ENCODE data around the gene NEK6. TPM values are rescaled to one million over a fixed set of nuclear protein-coding genes. Genes with fewer than 3 reads are reported as not detected.
A peak's percentile ranks its signal among the peaks of the same experiment; 100 is the strongest.

Gene NEK6
- total and polyA plus RNA-seq, 2 of the 8 experiments (the other 6 are each of a cell fraction or from before 2014, with no cell fraction given): 17.7 to 19.7 TPM

DNA sequence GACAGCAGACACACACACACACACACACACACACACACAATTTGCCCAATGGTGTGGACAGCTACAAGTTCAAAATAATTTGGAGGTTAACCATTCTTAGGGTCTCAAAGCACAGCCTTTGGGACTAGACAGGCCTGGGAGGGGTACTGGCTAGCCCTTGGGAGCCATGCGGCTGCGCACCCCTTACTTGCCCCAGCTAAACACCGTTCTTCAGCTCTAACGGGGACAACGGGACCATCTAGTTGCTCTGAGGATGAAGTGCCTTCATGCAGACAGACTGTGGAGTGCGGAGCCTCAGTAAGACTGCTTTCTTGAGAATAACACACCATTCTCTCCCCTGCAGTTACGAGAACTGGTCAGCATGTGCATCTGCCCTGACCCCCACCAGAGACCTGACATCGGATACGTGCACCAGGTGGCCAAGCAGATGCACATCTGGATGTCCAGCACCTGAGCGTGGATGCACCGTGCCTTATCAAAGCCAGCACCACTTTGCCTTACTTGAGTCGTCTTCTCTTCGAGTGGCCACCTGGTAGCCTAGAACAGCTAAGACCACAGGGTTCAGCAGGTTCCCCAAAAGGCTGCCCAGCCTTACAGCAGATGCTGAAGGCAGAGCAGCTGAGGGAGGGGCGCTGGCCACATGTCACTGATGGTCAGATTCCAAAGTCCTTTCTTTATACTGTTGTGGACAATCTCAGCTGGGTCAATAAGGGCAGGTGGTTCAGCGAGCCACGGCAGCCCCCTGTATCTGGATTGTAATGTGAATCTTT is 92.9 kb downstream of the NEK6 start:
- Histone ChIP-seq H3K18ac (ENCODE audit: extremely low read depth, low read length) (no peak overlapping the region), H2BK20ac (ENCODE audit: low read length) (no peak overlapping the region), H3K9ac (replicated peaks in 1 of 4; ENCODE audit: extremely low read depth in 1 of 4, low read depth in 3 of 4, low read length in 3 of 4) (no peak overlapping the region), H4K8ac (ENCODE audit: extremely low read depth, insufficient read depth, low read length) (no peak overlapping the region), H2AK5ac (ENCODE audit: low read depth, low read length) (no peak overlapping the region), H3K9me3 (ENCODE audit: insufficient read depth in 2 of 2, low read depth in 1 of 2, low read length in 1 of 2) (no peaks in the 10 kb centered on the region), H3K79me2 (ENCODE audit: control insufficient read depth in 1 of 2, insufficient read depth in 2 of 2, low read length in 2 of 2) (no peaks in the 10 kb centered on the region), H3K23ac (ENCODE audit: insufficient read length) (no peak overlapping the region), H3K79me1 (ENCODE audit: low read depth, low read length) (peaks cover 4% of the 10 kb centered on the region; the same call in 1 of the 2 replicates), H4K5ac (ENCODE audit: insufficient read length, low read depth, low read length) (no peak overlapping the region), H4K20me1 (replicated peaks in 1 of 2; ENCODE audit: control insufficient read depth in 1 of 2, insufficient read depth in 2 of 2, low read length in 2 of 2) (peaks cover 4 to 14% of the 10 kb centered on the region in 2 experiments), H3K36me3 (ENCODE audit: control insufficient read depth in 2 of 4, insufficient read depth in 4 of 4, low read length in 3 of 4) (peaks cover 9 to 40% (median 18%) of the 10 kb centered on the region in 4 experiments), H2BK12ac (ENCODE audit: low read depth, low read length) (peak overlapping the region; percentile 6; the same call in 1 of the 2 replicates), H3K4ac (replicated peaks; ENCODE audit: insufficient read length, low read depth, low read length) (no peak overlapping the region), H2BK120ac (replicated peaks; ENCODE audit: low read depth, low read length) (no peak overlapping the region), H3K27me3 (replicated peaks in 1 of 4; ENCODE audit: control insufficient read depth in 3 of 4, extremely low read depth in 1 of 4, insufficient read depth in 3 of 4, low read length in 3 of 4) (no peaks in the 10 kb centered on the region), H4K91ac (replicated peaks; ENCODE audit: insufficient read length, low read length) (no peak overlapping the region), H3K23me2 (ENCODE audit: low read depth, low read length) (no peaks in the 10 kb centered on the region), H3K14ac (ENCODE audit: insufficient read length) (no peak overlapping the region), H3K4me1 (replicated peaks in 1 of 4; ENCODE audit: control insufficient read depth in 3 of 4, insufficient read depth in 4 of 4, low read length in 3 of 4) (peaks cover 0 to 4% (median 0%) of the 10 kb centered on the region in 4 experiments; a peak in 1 of 7 replicates), H2BK15ac (ENCODE audit: low read length) (no peak overlapping the region), H3K4me2 (ENCODE audit: insufficient read depth in 1 of 2, low read depth in 2 of 2, low read length in 2 of 2) (no peak overlapping the region), H2AFZ (ENCODE audit: low read length) (no peak overlapping the region), H3K4me3 (ENCODE audit: extremely low read depth in 1 of 4, insufficient read depth in 2 of 4, low read depth in 3 of 4, low read length in 4 of 4) (no peak overlapping the region), H3K56ac (replicated peaks; ENCODE audit: insufficient read length, low read depth, low read length) (no peak overlapping the region), H2BK5ac (ENCODE audit: low read depth, low read length) (0 out of 2 replicates have a peak overlapping the region, but pooled peaks have one; percentile 39), H3K27ac (ENCODE audit: low read depth, low read length) (no peak overlapping the region)
- FAIRE-seq (no peak), DNase-seq (ENCODE audit: low read depth in 1 of 2, low spot score in 2 of 2) (no peak)
- no peak for TF ChIP-seq CBX5 (IDR thresholded peaks at IDR 0.05; ENCODE audit: low read depth, low read length)
- peak; percentile 42; the same call in 1 of the 2 replicates for TF ChIP-seq POLR2AphosphoS5 (IDR thresholded peaks at IDR 0.05; ENCODE audit: low read depth, low read length)
- 94% methylated on average over 16 of the region's 16 CpGs; no CpG with 5 or more reads in 1 of the 2 experiments for WGBS, 2 experiments (ENCODE audit: extremely low coverage in 1 of 2, insufficient coverage in 1 of 2, insufficient read length in 1 of 2, insufficient replicate concordance in 2 of 2, low coverage in 1 of 2, low lambda C conversion rate in 2 of 2, missing lambda C conversion rate in 1 of 2)
- ChIA-PET POLR2A (ENCODE audit: partially characterized antibody) (interaction anchor here (4.1 kb wide), 1 partner anchor 10 kb away, joined by 15 read pairs; no protein-coding TSS in a partner anchor), CTCF (ENCODE audit: partially characterized antibody) (interaction anchor here (0.6 to 1.4 kb wide), 4 partner anchors 11 to 502 kb away, joined by 3 to 4 read pairs (median 3); no protein-coding TSS in a partner anchor)

All from H1 (cell line).